HEK293 (cell line): Measurements from ENCODE around the gene DDX28.

ENCODE experiments used
- GLIS2 ChIP-seq: fragments of 450-650 bp; formaldehyde crosslinking; IDR thresholded peaks from 2 replicates; pipeline ENCODE4 v1.5.1; 2016; ENCODE audit warnings: missing biosample characterization, missing genetic modification characterization
- PRDM1 ChIP-seq: fragments of 450-650 bp; formaldehyde crosslinking; IDR thresholded peaks from 2 replicates; pipeline ENCODE4; 2016; ENCODE audit warnings: missing biosample characterization, missing genetic modification characterization
- SP3 ChIP-seq: fragments of 450-650 bp; formaldehyde crosslinking; IDR thresholded peaks from 2 replicates; pipeline ENCODE4 v1.5.1; 2016; ENCODE audit warnings: missing biosample characterization, missing genetic modification characterization
- ZNF16 ChIP-seq: fragments of 450-650 bp; formaldehyde crosslinking; IDR thresholded peaks from 2 replicates; pipeline ENCODE4 v1.5.1; 2016; ENCODE audit warnings: low read depth, missing biosample characterization, missing genetic modification characterization
- ZNF169 ChIP-seq: fragments of 450-650 bp; formaldehyde crosslinking; IDR thresholded peaks from 2 replicates; pipeline ENCODE4 v1.5.1; 2016; ENCODE audit warnings: missing biosample characterization, missing genetic modification characterization
- ZNF19 ChIP-seq: fragments of 450-650 bp; formaldehyde crosslinking; IDR thresholded peaks from 2 replicates; pipeline ENCODE4; 2016; ENCODE audit warnings: missing biosample characterization, missing genetic modification characterization, low read depth
- ZNF202 ChIP-seq: fragments of 450-650 bp; formaldehyde crosslinking; IDR thresholded peaks from 2 replicates; pipeline ENCODE4 v1.5.1; 2016; ENCODE audit warnings: missing biosample characterization, missing genetic modification characterization, borderline replicate concordance
- ZNF354C ChIP-seq: fragments of 450-650 bp; formaldehyde crosslinking; IDR thresholded peaks from 2 replicates; pipeline ENCODE4 v1.5.1; 2016; ENCODE audit warnings: missing biosample characterization, missing genetic modification characterization, low read depth, borderline replicate concordance
- ZNF37A ChIP-seq: fragments of 450-650 bp; IDR thresholded peaks from 2 replicates; pipeline ENCODE4 v1.5.1; 2018; ENCODE audit warnings: missing biosample characterization, missing genetic modification characterization
- ZNF473 ChIP-seq: fragments of 450-650 bp; formaldehyde crosslinking; IDR thresholded peaks from 2 replicates; pipeline ENCODE4 v1.5.1; 2017; ENCODE audit warnings: missing biosample characterization, missing genetic modification characterization
- ZNF530 ChIP-seq: fragments of 450-650 bp; formaldehyde crosslinking; IDR thresholded peaks from 2 replicates; pipeline ENCODE4 v1.5.1; 2016; ENCODE audit warnings: low read depth, missing biosample characterization, missing genetic modification characterization
- ZNF544 ChIP-seq: fragments of 450-650 bp; formaldehyde crosslinking; IDR thresholded peaks from 2 replicates; pipeline ENCODE4 v1.5.0; 2017; ENCODE audit warnings: missing biosample characterization, missing genetic modification characterization
- ZNF548 ChIP-seq: fragments of 450-650 bp; formaldehyde crosslinking; IDR thresholded peaks from 2 replicates; pipeline ENCODE4 v1.5.1; 2016; ENCODE audit warnings: missing biosample characterization, missing genetic modification characterization
- ZNF560 ChIP-seq: fragments of 450-650 bp; formaldehyde crosslinking; IDR thresholded peaks from 2 replicates; pipeline ENCODE4 v1.5.1; 2017; ENCODE audit warnings: missing biosample characterization, missing genetic modification characterization, borderline replicate concordance
- ZNF623 ChIP-seq: fragments of 450-650 bp; formaldehyde crosslinking; IDR thresholded peaks from 2 replicates; pipeline ENCODE4 v1.5.1; 2016; ENCODE audit warnings: missing biosample characterization, missing genetic modification characterization
- ZNF626 ChIP-seq: fragments of 450-650 bp; sonication (Bioruptor Pico); formaldehyde crosslinking; IDR thresholded peaks from 2 replicates; pipeline ENCODE4 v1.5.1; 2018; ENCODE audit warnings: missing biosample characterization, missing genetic modification characterization, inconsistent platforms
- ZNF658 ChIP-seq: fragments of 450-650 bp; formaldehyde crosslinking; IDR thresholded peaks from 2 replicates; pipeline ENCODE4; 2016; ENCODE audit warnings: missing biosample characterization, missing genetic modification characterization
- ZNF747 ChIP-seq: fragments of 450-650 bp; formaldehyde crosslinking; IDR thresholded peaks from 2 replicates; pipeline ENCODE4 v1.5.1; 2016; ENCODE audit warnings: missing biosample characterization, missing genetic modification characterization
- ZNF791 ChIP-seq: fragments of 450-650 bp; formaldehyde crosslinking; IDR thresholded peaks from 2 replicates; pipeline ENCODE4 v1.5.1; 2016; ENCODE audit warnings: missing biosample characterization, missing genetic modification characterization
- TF ChIP-seq, protein P1 (sequence below): fragments of 450-650 bp; formaldehyde crosslinking; IDR thresholded peaks from 2 replicates; pipeline ENCODE4 v1.5.1; 2016; ENCODE audit warnings: missing biosample characterization, missing genetic modification characterization
- TF ChIP-seq, protein P2 (sequence below): fragments of 450-650 bp; formaldehyde crosslinking; IDR thresholded peaks from 2 replicates; pipeline ENCODE4 v1.5.1; 2017; ENCODE audit warnings: missing biosample characterization, missing genetic modification characterization
- TF ChIP-seq, protein P3 (sequence below): fragments of 450-650 bp; formaldehyde crosslinking; IDR thresholded peaks from 2 replicates; pipeline ENCODE4 v1.5.1; 2016; ENCODE audit warnings: missing biosample characterization, missing genetic modification characterization
- TF ChIP-seq, protein P4 (sequence below): fragments of 450-650 bp; formaldehyde crosslinking; IDR thresholded peaks from 2 replicates; pipeline ENCODE4 v1.5.1; 2016; ENCODE audit warnings: missing biosample characterization, missing genetic modification characterization
- TF ChIP-seq, protein P5 (sequence below): fragments of 450-650 bp; formaldehyde crosslinking; IDR thresholded peaks from 2 replicates; pipeline ENCODE4 v1.5.1; 2016; ENCODE audit warnings: missing biosample characterization, missing genetic modification characterization, borderline replicate concordance
- TF ChIP-seq, protein P6 (sequence below): fragments of 450-650 bp; formaldehyde crosslinking; IDR thresholded peaks from 2 replicates; pipeline ENCODE4 v1.5.1; 2016; ENCODE audit warnings: missing biosample characterization, missing genetic modification characterization

DDX28 gene

DNA sequence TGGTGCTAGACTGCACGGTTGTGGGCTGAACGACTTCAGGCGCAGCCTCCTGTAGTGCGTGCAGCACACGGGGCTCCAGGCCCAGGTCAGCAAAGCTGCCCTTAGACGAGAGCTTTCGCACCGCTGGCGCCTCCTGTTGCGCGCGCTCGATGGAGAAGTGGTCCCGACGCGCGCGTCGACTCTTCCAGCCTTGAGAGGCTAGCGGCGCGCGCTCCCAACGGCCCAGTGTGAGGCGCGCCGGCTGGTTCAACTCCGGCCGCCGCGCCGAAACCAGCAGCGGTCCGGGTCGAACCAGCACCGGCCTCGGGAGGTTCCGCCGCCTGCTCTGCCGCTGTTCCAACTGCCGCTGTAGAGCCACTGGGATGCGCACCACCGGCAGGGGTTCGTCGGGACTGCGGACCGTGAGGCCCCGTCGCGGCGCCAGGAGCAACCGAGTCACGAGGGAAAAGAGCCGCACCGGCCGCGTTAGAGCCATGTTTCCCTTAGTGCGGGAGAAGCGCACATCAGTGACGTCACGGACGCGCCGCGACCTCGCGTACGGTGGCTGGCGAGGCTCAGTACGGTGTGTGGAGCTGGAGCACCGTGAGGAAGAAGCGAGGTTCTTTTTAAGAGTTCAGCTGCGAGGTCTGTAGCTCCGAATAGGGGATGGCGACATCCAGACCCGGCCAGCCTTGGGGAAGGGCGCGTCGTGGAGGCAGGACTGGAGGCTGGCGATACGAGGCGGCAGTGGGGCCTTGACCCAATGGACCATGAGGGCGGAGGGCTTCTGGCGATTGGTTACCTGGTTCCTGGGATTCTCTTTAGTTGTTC lies at the start of gene DDX28, which contains the start of gene DUS2 (continued):
- TF ChIP-seq ZNF791 (tag by site-specific recombination), result no peak
- peak; percentile 7; the same call in 1 of the 2 replicates for TF ChIP-seq ZNF19
- no peak for TF ChIP-seq ZNF747 (tag by site-specific recombination)
- TF ChIP-seq ZNF354C (tag by site-specific recombination), result no peak
- no peak for TF ChIP-seq ZNF626 (tag by site-specific recombination)
- TF ChIP-seq, protein P1, sequence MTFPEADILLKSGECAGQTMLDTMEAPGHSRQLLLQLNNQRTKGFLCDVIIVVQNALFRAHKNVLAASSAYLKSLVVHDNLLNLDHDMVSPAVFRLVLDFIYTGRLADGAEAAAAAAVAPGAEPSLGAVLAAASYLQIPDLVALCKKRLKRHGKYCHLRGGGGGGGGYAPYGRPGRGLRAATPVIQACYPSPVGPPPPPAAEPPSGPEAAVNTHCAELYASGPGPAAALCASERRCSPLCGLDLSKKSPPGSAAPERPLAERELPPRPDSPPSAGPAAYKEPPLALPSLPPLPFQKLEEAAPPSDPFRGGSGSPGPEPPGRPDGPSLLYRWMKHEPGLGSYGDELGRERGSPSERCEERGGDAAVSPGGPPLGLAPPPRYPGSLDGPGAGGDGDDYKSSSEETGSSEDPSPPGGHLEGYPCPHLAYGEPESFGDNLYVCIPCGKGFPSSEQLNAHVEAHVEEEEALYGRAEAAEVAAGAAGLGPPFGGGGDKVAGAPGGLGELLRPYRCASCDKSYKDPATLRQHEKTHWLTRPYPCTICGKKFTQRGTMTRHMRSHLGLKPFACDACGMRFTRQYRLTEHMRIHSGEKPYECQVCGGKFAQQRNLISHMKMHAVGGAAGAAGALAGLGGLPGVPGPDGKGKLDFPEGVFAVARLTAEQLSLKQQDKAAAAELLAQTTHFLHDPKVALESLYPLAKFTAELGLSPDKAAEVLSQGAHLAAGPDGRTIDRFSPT, result no peak
- TF ChIP-seq, protein P2, sequence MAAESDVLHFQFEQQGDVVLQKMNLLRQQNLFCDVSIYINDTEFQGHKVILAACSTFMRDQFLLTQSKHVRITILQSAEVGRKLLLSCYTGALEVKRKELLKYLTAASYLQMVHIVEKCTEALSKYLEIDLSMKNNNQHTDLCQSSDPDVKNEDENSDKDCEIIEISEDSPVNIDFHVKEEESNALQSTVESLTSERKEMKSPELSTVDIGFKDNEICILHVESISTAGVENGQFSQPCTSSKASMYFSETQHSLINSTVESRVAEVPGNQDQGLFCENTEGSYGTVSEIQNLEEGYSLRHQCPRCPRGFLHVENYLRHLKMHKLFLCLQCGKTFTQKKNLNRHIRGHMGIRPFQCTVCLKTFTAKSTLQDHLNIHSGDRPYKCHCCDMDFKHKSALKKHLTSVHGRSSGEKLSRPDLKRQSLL (tag by site-specific recombination), result peak; percentile 93
- TF ChIP-seq ZNF544 (tag by site-specific recombination), result no peak
- TF ChIP-seq, protein P3, sequence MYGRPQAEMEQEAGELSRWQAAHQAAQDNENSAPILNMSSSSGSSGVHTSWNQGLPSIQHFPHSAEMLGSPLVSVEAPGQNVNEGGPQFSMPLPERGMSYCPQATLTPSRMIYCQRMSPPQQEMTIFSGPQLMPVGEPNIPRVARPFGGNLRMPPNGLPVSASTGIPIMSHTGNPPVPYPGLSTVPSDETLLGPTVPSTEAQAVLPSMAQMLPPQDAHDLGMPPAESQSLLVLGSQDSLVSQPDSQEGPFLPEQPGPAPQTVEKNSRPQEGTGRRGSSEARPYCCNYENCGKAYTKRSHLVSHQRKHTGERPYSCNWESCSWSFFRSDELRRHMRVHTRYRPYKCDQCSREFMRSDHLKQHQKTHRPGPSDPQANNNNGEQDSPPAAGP, result 0 out of 2 replicates have a peak, but pooled peaks have one; percentile 68
- no peak for TF ChIP-seq ZNF658 (tag by site-specific recombination)
- TF ChIP-seq, protein P4, sequence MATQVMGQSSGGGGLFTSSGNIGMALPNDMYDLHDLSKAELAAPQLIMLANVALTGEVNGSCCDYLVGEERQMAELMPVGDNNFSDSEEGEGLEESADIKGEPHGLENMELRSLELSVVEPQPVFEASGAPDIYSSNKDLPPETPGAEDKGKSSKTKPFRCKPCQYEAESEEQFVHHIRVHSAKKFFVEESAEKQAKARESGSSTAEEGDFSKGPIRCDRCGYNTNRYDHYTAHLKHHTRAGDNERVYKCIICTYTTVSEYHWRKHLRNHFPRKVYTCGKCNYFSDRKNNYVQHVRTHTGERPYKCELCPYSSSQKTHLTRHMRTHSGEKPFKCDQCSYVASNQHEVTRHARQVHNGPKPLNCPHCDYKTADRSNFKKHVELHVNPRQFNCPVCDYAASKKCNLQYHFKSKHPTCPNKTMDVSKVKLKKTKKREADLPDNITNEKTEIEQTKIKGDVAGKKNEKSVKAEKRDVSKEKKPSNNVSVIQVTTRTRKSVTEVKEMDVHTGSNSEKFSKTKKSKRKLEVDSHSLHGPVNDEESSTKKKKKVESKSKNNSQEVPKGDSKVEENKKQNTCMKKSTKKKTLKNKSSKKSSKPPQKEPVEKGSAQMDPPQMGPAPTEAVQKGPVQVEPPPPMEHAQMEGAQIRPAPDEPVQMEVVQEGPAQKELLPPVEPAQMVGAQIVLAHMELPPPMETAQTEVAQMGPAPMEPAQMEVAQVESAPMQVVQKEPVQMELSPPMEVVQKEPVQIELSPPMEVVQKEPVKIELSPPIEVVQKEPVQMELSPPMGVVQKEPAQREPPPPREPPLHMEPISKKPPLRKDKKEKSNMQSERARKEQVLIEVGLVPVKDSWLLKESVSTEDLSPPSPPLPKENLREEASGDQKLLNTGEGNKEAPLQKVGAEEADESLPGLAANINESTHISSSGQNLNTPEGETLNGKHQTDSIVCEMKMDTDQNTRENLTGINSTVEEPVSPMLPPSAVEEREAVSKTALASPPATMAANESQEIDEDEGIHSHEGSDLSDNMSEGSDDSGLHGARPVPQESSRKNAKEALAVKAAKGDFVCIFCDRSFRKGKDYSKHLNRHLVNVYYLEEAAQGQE (tag by site-specific recombination), result peak; percentile 48; the same call in 1 of the 2 replicates
- no peak for TF ChIP-seq ZNF623
- no peak for TF ChIP-seq ZNF560
- TF ChIP-seq ZNF202, result no peak
- TF ChIP-seq GLIS2, result no peak
- TF ChIP-seq, protein P5, sequence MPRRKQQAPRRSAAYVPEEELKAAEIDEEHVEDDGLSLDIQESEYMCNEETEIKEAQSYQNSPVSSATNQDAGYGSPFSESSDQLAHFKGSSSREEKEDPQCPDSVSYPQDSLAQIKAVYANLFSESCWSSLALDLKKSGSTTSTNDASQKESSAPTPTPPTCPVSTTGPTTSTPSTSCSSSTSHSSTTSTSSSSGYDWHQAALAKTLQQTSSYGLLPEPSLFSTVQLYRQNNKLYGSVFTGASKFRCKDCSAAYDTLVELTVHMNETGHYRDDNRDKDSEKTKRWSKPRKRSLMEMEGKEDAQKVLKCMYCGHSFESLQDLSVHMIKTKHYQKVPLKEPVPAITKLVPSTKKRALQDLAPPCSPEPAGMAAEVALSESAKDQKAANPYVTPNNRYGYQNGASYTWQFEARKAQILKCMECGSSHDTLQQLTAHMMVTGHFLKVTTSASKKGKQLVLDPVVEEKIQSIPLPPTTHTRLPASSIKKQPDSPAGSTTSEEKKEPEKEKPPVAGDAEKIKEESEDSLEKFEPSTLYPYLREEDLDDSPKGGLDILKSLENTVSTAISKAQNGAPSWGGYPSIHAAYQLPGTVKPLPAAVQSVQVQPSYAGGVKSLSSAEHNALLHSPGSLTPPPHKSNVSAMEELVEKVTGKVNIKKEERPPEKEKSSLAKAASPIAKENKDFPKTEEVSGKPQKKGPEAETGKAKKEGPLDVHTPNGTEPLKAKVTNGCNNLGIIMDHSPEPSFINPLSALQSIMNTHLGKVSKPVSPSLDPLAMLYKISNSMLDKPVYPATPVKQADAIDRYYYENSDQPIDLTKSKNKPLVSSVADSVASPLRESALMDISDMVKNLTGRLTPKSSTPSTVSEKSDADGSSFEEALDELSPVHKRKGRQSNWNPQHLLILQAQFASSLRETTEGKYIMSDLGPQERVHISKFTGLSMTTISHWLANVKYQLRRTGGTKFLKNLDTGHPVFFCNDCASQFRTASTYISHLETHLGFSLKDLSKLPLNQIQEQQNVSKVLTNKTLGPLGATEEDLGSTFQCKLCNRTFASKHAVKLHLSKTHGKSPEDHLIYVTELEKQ (tag by site-specific recombination), result no peak
- no peak for TF ChIP-seq ZNF169 (tag by site-specific recombination)
- TF ChIP-seq PRDM1 (tag by site-specific recombination), result no peak
- no peak for TF ChIP-seq ZNF473 (tag by site-specific recombination)
- peak; percentile 31; the same call in 1 of the 2 replicates for TF ChIP-seq SP3 (tag by site-specific recombination)
- no peak for TF ChIP-seq ZNF16 (tag by site-specific recombination)
- TF ChIP-seq, protein P6, sequence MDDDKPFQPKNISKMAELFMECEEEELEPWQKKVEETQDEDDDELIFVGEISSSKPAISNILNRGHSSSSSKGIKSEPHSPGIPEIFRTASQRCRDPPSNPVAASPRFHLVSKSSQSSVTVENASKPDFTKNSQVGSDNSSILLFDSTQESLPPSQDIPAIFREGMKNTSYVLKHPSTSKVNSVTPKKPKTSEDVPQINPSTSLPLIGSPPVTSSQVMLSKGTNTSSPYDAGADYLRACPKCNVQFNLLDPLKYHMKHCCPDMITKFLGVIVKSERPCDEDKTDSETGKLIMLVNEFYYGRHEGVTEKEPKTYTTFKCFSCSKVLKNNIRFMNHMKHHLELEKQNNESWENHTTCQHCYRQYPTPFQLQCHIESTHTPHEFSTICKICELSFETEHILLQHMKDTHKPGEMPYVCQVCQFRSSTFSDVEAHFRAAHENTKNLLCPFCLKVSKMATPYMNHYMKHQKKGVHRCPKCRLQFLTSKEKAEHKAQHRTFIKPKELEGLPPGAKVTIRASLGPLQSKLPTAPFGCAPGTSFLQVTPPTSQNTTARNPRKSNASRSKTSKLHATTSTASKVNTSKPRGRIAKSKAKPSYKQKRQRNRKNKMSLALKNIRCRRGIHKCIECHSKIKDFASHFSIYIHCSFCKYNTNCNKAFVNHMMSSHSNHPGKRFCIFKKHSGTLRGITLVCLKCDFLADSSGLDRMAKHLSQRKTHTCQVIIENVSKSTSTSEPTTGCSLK, result no peak
- no peak for TF ChIP-seq ZNF548
- no peak for TF ChIP-seq ZNF37A (tag by site-specific recombination)
- no peak for TF ChIP-seq ZNF530 (tag by site-specific recombination)
